NCI-H510A (cell line): ENCODE results near the gene UBE3B.
A peak's percentile ranks its signal among the peaks of the same experiment; 100 is the strongest.
"Not testable (repeated sequence)": the region's sequence is repeated elsewhere in the genome, so short reads cannot be mapped to it uniquely, and the experiment has no call there.

Experiments used
- DNase-seq: peaks from one replicate; lab custom pipeline; 2025; lab: John Stamatoyannopoulos, UW

UBE3B gene, protein sequence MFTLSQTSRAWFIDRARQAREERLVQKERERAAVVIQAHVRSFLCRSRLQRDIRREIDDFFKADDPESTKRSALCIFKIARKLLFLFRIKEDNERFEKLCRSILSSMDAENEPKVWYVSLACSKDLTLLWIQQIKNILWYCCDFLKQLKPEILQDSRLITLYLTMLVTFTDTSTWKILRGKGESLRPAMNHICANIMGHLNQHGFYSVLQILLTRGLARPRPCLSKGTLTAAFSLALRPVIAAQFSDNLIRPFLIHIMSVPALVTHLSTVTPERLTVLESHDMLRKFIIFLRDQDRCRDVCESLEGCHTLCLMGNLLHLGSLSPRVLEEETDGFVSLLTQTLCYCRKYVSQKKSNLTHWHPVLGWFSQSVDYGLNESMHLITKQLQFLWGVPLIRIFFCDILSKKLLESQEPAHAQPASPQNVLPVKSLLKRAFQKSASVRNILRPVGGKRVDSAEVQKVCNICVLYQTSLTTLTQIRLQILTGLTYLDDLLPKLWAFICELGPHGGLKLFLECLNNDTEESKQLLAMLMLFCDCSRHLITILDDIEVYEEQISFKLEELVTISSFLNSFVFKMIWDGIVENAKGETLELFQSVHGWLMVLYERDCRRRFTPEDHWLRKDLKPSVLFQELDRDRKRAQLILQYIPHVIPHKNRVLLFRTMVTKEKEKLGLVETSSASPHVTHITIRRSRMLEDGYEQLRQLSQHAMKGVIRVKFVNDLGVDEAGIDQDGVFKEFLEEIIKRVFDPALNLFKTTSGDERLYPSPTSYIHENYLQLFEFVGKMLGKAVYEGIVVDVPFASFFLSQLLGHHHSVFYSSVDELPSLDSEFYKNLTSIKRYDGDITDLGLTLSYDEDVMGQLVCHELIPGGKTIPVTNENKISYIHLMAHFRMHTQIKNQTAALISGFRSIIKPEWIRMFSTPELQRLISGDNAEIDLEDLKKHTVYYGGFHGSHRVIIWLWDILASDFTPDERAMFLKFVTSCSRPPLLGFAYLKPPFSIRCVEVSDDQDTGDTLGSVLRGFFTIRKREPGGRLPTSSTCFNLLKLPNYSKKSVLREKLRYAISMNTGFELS

GRCh38 chr12:109477185-109477962 is at the start of gene UBE3B, which contains the start of gene KCTD10:
UBE3B (plus strand) TSS chr12:109477634; CDS start chr12:109483552, 5,918 bp downstream.
KCTD10 (minus strand) TSS chr12:109477300; CDS start chr12:109477262, 38 bp downstream.
- DNase-seq: peak; percentile 82

DNA sequence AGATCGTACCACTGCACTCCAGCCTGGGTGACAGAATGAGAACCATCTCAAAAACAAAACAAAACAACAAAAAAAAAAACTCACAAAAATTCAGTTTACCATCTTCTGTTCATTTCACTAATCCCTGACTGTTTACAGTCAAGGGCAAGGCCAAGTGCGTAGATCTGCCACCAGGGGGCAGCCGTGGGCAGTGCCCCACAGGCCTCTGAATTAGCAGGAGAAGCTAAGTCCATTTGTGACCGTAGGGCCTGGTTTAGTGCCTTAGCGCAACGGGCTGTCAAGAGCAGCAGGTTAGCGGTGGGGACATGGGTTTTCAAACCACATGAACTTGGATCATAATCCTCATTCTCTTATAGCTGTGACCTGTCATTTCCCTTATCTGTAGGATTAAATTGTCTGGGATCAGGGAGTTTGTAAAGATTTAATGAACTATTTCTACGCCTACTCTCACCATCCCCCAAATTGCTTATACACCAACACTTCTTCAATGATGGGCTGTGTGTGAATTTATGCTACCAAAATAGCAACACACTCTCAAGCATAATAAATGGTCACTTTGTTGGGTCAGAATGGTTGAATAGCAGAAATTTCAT is 49.3 kb upstream of the UBE3B start:
- DNase-seq: peak; percentile 4

- DNase-seq: not testable (repeated sequence)
Observed at GRCh38 chr12:109428804-109429203, 48.6 kb upstream of the UBE3B start.

DNA sequence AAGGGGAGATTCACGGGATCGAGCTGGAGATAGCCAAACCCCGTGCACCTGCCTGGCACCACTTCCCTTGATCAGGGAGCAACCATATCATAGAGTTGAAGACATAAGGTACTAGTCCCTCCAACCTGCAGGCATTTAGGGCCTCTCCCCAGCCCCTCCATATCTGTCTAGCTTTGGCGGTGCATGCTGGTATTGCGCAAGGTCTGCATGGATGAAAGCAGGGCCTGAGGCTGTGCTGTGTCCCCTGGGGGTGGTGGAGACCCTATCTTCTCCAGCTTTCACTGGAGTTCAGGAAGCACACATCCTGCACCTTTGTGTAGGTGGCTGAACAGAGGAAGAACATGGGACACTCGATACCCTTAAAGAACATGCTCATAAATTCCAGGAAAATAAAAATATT is 47.2 kb upstream of the UBE3B start:
- DNase-seq: no peak

DNA sequence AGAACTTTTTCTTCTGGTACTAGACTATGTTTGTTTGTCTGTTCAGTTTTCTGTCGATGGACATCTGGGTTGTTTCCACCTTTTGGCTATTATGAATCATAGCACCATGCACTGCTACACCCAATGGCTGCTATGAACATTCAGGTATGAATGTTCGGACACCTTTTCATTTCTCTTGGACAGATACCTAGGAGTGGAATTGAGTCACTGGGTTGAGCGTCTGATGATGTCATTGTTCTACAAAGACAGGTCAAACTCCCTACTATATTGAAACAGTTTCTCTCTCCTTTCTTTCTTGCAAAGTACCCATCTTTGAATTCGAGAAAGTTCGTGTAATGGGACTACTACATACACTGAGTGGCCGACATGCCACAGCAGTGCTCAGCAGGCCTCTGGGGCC is 45.0 kb upstream of the UBE3B start:
- no peak for DNase-seq

- peak; percentile 13 for DNase-seq
Observed at GRCh38 chr12:109432842-109433304, 44.6 kb upstream of the UBE3B start.

GRCh38 chr12:109433618-109434017 is 43.8 kb upstream of the UBE3B start:
- no peak for DNase-seq

DNA sequence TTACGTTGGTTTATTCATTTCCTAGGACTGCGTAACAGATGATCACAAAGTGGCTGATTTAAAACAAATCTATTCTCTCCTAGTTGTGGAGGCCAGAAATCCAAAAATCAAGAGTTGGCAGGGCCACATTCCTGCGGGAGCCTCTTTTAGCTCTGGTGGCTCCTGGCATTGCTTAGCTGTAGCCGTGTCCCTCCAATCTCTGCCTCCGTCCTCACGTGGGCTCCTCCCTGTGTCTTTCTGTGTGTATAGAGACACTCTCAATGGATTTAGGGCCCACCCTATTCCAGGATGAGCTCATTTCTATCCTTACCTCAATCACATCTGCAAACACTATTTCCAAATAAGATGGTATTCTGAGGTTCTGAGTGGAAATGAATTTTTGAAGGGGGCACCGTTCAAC is 42.9 kb upstream of the UBE3B start:
- no peak for DNase-seq

GRCh38 chr12:109435428-109436187 is 41.8 kb upstream of the UBE3B start:
- DNase-seq: no peak

GRCh38 chr12:109436188-109436560 is 41.3 kb upstream of the UBE3B start:
- no peak for DNase-seq

GRCh38 chr12:109439181-109439580 is 38.3 kb upstream of the UBE3B start:
- DNase-seq: no peak

DNA sequence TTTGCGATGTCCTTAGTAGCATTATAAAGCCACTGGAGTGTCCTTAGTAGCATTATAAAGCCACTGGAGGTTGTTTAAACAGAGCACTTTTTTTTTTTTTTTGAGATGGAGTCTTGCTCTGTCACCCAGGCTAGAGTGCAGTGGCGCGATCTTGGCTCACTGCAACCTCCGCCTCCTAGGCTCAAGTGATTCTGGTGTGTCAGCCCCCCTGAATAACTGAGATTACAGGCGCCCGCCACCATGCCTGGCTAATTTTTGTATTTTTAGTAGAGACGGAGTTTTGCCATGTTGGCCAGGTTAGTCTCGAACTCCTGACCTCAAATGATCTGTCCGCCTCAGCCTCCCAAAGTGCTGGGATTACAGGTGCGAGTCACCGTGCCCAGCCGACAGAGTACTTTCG is 37.5 kb upstream of the UBE3B start:
- DNase-seq: not testable (repeated sequence)

DNA sequence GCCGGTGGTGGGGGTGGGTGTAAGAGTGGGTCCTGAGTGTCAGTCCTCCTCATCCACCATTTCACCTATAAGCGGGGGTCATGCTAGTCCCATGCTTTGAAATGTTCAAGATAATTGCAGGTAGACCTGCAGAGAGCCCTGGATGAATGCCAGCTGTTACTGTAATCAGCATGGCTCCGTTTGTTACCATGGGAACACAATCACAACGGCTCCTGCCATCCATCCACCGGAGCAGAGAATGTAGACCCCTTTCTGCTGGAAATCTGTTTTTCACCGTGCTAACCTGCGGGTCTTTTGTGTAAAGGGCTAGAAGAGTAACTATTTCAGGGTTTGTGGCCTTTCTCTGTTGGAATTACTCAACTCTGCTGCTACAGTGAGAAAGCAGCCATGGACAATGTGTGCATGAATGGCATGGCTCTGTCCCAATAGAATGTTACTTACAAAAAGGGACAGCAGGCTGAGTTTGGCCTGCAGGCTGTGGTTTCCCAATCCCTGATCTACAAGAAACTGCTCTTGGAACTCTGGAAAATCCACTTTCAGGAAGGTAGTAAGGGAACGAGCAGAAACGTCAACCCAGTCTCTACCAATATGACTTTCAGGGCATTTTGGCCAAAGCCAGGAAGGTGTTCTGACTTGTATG is 36.5 kb upstream of the UBE3B start:
- DNase-seq: peak; percentile 21

GRCh38 chr12:109443794-109444193 is 33.6 kb upstream of the UBE3B start:
- DNase-seq: no peak

DNA sequence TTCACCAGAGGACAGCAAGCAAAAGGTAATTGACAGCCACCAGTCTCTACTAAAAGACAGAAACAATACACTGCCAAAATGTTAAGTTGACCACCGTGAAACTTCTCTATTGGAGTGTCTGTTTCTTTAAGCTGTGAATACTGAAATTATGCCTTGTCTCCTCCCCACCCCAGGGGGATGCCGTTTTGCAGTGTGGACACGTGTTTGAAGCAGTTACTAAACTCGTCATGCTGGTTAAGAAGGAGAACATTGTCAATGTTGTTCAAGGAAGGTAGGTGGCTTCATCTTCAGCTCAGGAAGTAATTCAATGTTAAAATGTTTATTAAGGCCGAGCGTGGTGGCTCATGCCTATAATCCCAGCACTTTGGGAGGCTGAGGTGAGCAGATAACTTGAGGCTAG is 33.2 kb upstream of the UBE3B start:
- DNase-seq: no peak

DNA sequence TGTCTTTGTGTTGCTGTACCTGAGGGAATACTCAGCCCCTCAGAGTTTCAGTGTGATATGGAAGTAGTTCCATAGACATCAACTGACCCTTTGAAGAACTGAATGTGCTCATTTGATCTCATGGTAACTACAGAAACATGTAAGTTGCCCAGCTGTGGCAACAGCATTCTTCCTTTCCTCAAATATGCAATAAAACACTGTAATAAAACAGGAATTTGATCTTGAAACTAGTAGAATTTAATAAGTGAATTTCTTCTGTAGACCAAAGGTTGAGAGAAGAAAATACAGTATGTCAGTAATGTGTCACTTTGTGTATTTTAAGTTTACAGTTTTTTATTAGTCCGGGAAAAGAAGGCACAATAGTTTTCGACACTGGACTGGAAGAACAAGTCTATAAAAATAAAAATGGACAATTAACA is 32.2 kb upstream of the UBE3B start:
- DNase-seq: no peak

DNA sequence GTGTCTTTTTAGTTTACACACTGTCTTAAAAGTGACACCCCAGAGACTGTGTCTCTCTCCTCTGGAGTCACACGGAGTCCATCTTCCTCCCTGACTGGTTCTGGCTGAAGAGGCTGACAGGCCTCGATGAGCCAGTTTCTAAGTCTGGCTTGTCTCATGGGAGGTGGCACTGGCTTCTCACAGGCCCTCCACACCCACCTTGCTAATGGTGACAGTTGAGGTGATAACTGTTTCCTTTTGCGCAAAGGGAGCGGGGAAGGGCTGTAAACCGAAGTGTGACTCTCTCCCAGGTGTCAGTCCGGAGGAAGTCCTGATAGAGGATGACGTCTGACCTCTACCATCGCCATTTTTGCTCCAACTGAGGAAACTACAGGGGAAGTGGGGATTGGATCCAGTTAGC is 30.6 kb upstream of the UBE3B start:
- no peak for DNase-seq

DNA sequence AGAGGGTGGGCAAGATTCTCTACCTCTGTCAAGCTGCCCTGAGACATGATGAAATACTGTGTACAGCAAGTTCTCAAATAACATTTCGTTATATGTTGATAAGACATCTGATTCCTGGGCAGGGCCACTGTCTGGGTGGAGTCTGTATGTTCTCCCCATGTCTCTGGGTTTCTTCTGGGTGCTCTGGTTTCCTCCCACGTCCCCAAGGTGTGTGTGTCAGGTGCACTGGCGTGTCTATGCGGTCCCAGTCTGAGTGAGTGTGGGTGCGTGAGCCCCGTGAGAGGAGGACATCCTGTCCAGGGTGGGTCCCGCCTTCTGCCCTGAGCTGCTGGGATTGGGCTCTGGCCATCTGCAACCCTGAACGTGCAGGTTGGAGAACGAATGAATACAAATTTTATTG is 30.0 kb upstream of the UBE3B start:
- no peak for DNase-seq

DNA sequence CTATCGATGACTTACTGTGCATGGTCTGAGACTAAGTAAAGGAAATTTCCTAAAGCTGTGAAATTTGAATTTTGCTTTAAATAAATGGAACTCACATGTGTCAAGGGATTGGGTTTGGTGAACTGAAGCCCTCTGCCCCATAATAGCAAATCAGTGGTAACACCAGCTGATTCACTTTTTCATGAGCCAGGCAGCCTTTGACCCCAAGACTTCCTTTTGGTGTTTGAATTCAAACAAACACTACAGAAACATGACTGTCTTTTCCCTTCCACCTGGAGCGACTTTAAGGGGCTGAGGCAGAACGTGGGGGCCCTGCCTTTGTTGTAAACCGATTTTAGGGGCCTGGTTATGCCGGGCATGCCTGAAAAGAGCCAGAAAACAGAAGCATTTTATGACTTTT is 29.2 kb upstream of the UBE3B start:
- no peak for DNase-seq
